Activated naive CD8-positive, alpha-beta T cell treated with anti-CD3 and anti-CD28 coated beads for 36 hours (primary cell): Measurements from ENCODE around the gene PNPLA1. TPM values are rescaled to one million over a fixed set of nuclear protein-coding genes. Genes with fewer than 3 reads are reported as not detected.

Source experiments
- DNase-seq: peaks from one replicate; pipeline ENCODE4 v3.0.0; 2021
- H3K27ac Mint-ChIP-seq: one replicate; pipeline ENCODE4 v1.8.0; 2022; ENCODE audit warnings: mild to moderate bottlenecking, moderate library complexity, mixed read lengths
- H3K27me3 Mint-ChIP-seq: one replicate; pipeline ENCODE4 v1.8.0; 2022; ENCODE audit warnings: mild to moderate bottlenecking, mixed read lengths
- H3K36me3 Mint-ChIP-seq: one replicate; pipeline ENCODE4 v1.8.0; 2021; ENCODE audit warnings: mild to moderate bottlenecking, mixed read lengths
- H3K4me1 Mint-ChIP-seq: one replicate; pipeline ENCODE4 v1.8.0; 2021; ENCODE audit warnings: mixed read lengths
- H3K4me3 Mint-ChIP-seq: one replicate; pipeline ENCODE4 v1.8.0; 2022; ENCODE audit warnings: mild to moderate bottlenecking, moderate library complexity, mixed read lengths
- H3K9me3 Mint-ChIP-seq: one replicate; pipeline ENCODE4 v1.8.0; 2022; ENCODE audit warnings: mixed read lengths
- total RNA-seq, 2 experiments: library from RNA; stranded (reverse); gene quantifications; one replicate each; pipeline ENCODE4 v1.2.3, GENCODE V29; 2021

The PNPLA1 gene
- total RNA-seq, 2 experiments from 2014 or later: not detected

DNA sequence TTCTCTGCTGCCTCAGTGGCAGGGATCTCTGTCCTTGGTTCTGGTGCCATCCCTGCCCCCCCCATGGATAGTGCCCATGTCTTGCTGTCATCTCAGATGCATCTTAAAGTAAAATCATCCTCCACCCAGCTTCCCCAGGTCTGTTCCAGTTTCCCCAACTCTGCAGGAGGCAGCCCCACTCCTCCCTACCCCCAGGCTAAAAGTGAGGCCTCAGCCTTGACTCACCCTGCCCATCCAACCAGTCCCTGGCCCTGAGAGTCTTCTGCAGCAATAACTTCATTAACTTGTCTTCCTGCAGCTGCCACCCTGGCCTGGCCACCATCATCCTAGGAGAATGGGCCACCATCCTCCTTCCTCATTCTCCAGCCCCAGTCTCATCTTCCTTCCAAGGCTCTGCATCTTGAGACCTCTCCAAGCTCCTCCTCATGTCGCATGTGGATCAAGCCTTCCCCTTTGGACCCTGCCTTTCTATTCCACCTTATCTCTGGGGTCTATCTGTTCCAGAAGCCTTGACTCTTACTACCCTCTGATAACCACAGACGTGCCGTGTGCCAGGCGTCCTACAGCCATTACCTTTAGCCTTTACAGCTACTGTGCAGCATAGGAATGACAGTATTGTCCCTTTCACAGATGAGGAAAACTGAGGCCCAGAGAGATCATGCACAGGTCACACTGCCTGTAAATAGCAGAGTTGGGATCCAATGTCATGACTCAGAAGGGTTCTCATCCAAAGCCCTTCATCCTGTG is 2.0 kb upstream of the PNPLA1 start:
- no peaks in the 10 kb centered on the region for H3K4me1 Mint-ChIP-seq
- H3K36me3 Mint-ChIP-seq: peaks cover 1% of the 10 kb centered on the region
- no peaks in the 10 kb centered on the region for H3K9me3 Mint-ChIP-seq
- no peak overlapping the region for H3K27ac Mint-ChIP-seq
- H3K27me3 Mint-ChIP-seq: no peaks in the 10 kb centered on the region
- no peak overlapping the region for H3K4me3 Mint-ChIP-seq
- DNase-seq: no peak

DNA sequence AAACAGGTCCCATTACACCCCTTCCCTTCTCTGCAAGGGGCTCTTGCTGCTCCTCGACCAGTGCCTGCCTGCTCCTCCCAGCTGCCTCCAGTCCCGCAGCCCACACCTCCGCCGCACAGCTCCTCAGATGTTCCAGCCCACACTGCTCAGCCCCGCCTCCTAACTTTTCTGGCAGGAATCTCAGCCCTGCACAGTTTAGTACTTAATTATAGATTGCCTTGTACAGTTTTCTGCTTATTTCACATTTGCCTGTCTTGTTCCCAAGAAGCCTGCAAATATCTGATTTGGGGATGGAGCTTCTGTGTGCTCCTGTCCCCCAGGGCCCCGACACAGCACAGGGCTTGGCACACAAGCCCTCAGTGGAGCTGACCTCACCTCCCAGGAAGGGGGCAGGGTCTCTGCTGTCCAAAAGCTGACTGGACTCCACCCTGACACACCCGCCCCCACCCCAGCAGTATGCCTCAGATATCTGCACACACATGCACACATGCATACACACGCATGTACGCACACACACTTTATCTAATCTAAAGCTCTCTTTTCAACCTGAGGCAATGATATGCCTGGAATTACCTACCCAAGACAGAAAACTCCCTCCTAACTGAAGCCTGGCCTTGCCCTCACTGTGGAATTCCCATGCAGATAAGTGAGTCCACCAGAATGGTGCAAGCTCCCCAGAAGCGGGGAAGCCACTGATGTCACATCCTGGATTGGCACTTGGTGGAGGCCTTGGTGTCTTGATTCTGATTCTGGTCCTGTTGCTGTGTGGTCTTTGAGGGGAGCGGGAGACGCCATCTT is 1.2 kb upstream of the PNPLA1 start:
- Mint-ChIP-seq H3K4me3 (no peak overlapping the region), H3K9me3 (no peaks in the 10 kb centered on the region), H3K27ac (no peak overlapping the region), H3K36me3 (peaks cover 1% of the 10 kb centered on the region), H3K27me3 (peaks cover 4% of the 10 kb centered on the region), H3K4me1 (no peaks in the 10 kb centered on the region)
- DNase-seq: no peak

DNA sequence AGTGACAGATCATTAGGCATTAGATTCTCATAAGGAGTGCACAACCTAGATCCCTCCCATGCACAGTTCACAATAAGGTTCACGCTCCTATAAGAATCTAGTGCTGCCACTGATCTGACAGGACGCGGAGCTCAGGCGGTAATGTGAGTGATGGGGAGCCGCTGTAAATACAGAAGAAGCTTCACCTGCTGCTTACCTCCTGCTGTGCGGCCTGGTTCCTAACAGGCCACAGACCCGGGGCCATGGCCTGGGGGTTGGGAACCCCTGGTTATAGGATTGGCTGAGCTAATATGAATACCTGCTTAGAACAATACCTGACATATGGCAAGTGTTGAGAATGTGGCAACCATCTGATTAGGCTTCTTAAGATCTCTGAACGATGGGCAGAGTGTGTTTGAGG is 2.4 kb downstream of the PNPLA1 start:
- DNase-seq: no peak
- no peak overlapping the region for H3K27ac Mint-ChIP-seq
- H3K4me3 Mint-ChIP-seq: no peak overlapping the region
- no peaks in the 10 kb centered on the region for H3K9me3 Mint-ChIP-seq
- H3K36me3 Mint-ChIP-seq: peaks cover 1% of the 10 kb centered on the region
- H3K27me3 Mint-ChIP-seq: peaks cover 4% of the 10 kb centered on the region
- no peaks in the 10 kb centered on the region for H3K4me1 Mint-ChIP-seq

DNA sequence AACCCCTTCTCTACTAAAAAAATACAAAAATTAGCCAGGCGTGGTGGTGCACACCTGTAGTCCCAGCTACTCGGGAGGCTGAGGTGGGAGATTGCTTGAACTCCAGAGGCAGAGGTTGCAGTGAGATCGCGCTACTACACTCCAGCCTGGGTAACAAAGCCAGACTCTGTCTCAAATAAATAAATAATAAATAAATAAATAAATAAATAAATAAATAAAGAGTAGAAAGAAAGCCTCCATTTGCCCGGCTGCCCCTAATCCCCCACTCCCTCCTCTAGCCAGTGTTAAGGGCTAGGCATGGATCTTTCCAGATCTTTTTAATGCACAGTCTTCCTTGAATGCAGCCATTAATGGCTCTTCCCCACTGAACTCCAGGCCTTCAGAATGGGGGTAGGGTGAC is 3.2 kb downstream of the PNPLA1 start:
- Mint-ChIP-seq H3K4me3 (no peak overlapping the region), H3K27me3 (peaks cover 4% of the 10 kb centered on the region), H3K27ac (no peak overlapping the region), H3K36me3 (peaks cover under 1% of the 10 kb centered on the region), H3K9me3 (no peaks in the 10 kb centered on the region), H3K4me1 (no peaks in the 10 kb centered on the region)
- DNase-seq: no peak

DNA sequence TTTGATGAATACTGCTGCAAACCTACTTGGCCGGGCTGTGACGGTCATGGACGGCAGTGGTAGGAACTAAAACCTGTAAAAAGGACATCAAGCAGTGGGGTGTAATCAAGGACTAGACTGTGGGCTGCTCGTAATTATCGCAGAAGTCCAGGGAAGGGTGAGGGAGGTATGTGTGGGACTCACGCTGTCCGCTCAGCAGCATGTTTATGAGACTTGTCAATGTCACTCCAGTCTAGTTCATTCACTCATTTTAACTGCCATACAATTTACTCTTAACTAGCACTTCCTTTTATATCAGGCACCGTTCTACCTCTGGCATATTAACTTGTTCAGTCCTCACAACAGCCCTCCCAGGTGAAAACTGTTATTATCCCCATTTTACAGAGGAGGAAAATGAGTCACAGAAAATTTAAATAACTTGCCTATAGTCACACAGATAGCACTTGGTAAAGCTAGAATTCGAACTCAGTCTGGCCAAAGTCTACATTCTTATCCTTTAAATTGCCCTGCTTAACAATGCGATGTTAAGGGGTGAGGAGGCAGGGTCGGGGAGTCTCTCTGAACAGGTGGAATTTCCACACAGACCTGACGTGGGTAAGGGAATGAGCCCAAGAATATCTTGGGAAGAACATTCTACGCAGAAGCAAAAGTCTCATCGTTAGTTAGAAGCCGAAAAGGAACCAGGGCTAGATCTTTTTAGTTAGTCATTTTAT is 4.1 kb downstream of the PNPLA1 start:
- H3K4me3 Mint-ChIP-seq: no peak overlapping the region
- H3K9me3 Mint-ChIP-seq: no peaks in the 10 kb centered on the region
- H3K27me3 Mint-ChIP-seq: peaks cover 4% of the 10 kb centered on the region
- no peaks in the 10 kb centered on the region for H3K36me3 Mint-ChIP-seq
- H3K4me1 Mint-ChIP-seq: no peaks in the 10 kb centered on the region
- no peak for DNase-seq
- H3K27ac Mint-ChIP-seq: no peak overlapping the region

DNA sequence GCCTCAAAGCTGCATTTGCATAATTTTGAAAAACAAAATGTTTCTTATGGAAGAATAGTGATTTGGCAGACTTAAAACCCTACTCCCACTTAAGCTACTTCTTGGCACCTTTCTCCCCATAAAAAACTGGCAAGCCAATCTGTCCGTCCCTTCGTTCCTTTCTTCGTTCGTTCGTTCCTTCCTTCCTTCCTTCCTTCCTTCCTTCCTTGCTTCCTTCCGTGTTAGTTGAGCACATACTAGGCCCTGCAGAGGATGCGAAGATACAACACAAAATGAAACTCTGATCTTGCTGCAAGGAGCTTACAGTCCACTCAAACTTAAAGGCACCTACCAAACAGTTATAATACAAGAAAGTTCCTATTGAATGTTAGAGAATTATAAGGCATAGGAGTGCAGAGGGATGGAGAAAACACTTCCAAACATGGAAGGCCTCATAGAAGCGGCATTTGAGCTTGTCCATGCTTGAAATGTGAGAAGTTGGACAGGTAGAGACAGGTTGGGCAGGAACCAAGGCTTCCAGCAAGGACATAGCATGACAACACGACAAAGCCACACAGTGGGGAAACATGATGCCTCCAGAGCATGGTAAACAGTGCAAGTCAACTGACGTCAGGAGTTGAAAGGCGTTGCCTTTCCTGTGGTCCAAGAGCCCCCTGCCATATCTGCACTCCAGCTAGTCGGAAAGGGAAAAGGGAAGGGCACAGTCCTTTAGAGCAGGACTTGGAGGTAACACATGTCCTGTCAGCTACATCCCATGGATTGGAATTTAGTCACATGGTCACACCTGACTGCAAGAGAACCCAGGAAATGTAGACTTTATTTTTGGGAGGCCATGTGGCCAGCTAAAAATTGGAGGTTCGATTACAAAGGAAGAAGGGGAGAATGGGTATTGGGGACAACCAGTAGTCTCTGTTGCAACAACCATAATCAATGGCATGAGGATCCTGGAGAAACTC is 7.0 kb downstream of the PNPLA1 start:
- Mint-ChIP-seq H3K4me3 (no peak overlapping the region), H3K36me3 (no peaks in the 10 kb centered on the region), H3K9me3 (no peaks in the 10 kb centered on the region), H3K27ac (no peak overlapping the region), H3K27me3 (peaks cover 19% of the 10 kb centered on the region), H3K4me1 (no peaks in the 10 kb centered on the region)
- no peak for DNase-seq

DNA sequence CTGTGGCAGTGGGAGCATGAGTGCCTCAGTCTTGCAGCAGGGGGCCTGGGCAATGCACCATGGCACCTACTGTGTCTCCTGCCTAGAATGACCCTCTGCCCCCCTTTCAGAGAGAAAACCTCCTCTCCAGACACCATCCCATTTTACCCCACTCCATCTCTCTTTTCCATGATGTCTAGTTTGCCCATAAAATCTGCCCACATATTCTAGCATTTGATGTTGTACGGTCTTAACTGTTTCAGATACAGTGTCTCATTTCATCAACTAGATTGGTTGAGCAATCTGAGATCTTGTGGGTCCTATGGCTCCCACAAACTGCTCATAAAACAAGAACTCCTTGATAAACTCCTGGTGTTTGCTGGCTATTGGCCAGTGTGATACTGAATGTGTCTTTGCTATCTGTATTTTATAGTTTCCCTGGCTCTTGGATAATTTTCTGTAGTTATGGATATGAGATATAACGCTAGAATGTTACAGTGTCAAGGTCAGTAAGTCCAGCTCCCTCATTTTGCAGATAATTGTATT is 8.1 kb downstream of the PNPLA1 start:
- Mint-ChIP-seq H3K27ac (no peak overlapping the region), H3K4me1 (no peaks in the 10 kb centered on the region), H3K4me3 (no peak overlapping the region), H3K27me3 (peaks cover 23% of the 10 kb centered on the region), H3K36me3 (no peaks in the 10 kb centered on the region), H3K9me3 (no peaks in the 10 kb centered on the region)
- DNase-seq: no peak

DNA sequence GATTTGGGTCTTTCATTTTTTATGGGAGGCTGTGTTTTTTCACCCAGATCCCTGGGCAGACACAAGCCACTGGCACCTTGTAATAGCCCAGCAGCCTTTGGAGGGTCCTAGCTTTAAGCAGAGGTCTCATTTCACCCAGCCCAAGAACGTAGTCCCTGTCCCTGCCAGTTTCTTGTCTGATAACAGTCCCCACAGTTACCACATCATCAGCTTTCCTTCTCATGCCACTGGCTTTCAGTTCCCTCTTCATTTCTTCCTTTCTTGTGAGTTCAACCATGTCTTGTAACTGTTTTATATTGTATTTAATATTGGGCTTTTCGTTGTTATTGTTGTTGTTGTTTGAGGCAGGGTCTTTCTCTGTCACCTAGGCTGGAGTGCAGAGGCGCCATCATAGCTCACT is 10.6 kb downstream of the PNPLA1 start:
- Mint-ChIP-seq H3K27me3 (peaks cover 43% of the 10 kb centered on the region), H3K36me3 (no peaks in the 10 kb centered on the region), H3K4me1 (no peaks in the 10 kb centered on the region), H3K4me3 (no peak overlapping the region), H3K27ac (no peak overlapping the region), H3K9me3 (no peaks in the 10 kb centered on the region)
- DNase-seq: no peak

DNA sequence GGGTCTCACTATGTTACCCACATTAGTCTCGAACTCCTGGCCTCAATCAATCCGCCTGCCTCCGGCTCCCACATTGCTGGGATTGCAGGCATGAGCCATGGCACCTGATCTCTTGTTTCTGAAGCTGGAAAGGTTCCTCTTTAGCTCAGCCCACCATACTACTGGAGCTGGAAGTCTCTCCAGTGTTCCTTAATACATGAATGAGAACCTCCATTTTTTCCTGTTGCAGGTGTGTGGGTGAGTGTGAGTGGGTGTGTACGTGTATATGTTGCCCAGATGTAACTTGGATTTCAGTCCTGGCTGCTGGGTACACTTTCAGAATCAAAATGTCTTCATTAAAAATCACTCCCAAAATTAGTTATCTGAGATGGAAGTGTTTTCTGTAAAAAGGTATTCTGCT is 11.1 kb downstream of the PNPLA1 start:
- peaks cover 49% of the 10 kb centered on the region for H3K27me3 Mint-ChIP-seq
- no peaks in the 10 kb centered on the region for H3K4me1 Mint-ChIP-seq

DNA sequence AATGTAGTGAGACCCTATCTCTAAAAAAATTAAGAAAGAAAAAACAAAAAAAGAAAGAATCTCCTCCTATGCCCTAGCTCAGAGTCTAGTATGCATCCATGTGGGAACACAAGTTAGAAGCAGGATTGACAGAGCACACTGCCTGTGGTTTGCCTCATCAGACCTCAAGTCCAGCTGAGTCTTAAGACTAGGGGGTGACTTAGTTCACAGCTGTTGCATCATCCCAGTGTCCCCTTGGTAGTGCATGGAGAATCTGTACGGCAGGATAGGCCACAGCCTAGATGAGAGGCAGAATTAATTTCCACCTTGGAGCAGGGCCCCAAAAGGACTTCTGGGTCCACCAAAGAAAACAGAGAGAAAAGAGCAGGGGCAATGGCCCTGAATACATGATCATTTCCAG is 13.7 kb downstream of the PNPLA1 start:
- no peak overlapping the region for H3K4me3 Mint-ChIP-seq
- DNase-seq: no peak
- H3K27ac Mint-ChIP-seq: no peak overlapping the region
- H3K9me3 Mint-ChIP-seq: no peaks in the 10 kb centered on the region
- H3K27me3 Mint-ChIP-seq: peaks cover 49% of the 10 kb centered on the region
- H3K4me1 Mint-ChIP-seq: peaks cover 5% of the 10 kb centered on the region
- H3K36me3 Mint-ChIP-seq: no peaks in the 10 kb centered on the region

More for the DNA sequence above, 11.1 kb downstream of the PNPLA1 start:
- no peak overlapping the region for H3K4me3 Mint-ChIP-seq
- no peaks in the 10 kb centered on the region for H3K36me3 Mint-ChIP-seq
- no peak for DNase-seq
- H3K9me3 Mint-ChIP-seq: no peaks in the 10 kb centered on the region
- H3K27ac Mint-ChIP-seq: no peak overlapping the region

DNA sequence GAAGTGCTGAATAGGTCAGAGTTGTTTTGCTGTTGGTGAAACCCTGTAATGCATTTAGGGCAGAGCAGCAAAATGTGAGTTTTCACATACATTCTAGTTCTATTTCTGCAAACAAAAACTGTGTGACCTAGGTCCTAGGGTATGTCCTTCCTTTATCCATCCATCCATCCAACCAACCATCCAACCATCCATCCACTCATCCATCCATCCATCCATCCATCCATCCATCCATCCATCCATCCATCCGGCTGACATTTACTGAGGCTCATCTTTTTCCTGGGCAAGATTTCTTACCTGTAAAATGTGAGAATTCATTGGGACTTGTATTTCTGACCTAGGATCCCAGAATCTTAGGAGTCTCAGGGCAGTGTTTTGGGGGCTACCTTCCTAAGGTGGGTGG is 14.5 kb downstream of the PNPLA1 start:
- H3K27me3 Mint-ChIP-seq: peaks cover 49% of the 10 kb centered on the region

DNA sequence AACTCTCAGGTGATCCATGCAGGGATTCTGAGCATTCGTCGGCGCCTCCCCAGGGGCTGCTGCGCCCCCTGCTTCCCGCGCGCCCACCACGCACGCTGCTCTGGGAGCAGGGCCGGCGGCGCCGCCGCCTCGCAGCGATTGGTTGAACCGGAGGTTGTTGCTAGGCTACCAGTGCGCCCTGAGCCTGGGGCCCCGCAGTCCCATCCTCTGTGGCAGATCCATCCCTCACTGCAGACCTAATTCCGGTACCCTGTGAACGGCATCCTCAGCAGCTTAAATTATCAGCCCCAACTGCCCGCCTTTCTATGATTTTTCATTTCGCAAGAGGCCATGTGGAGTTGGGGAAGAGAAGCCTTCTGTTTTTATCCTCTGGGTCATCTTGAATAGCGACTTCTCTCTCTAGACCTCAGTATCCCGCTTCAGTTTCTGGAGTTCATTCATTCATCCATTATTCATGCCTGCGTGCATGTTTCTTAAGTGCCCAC is 15.4 kb downstream of the PNPLA1 start:
- H3K27ac Mint-ChIP-seq: no peak overlapping the region
- H3K9me3 Mint-ChIP-seq: no peaks in the 10 kb centered on the region
- no peak overlapping the region for H3K4me3 Mint-ChIP-seq
- peaks cover 42% of the 10 kb centered on the region for H3K27me3 Mint-ChIP-seq
- no peaks in the 10 kb centered on the region for H3K36me3 Mint-ChIP-seq
- DNase-seq: peak; percentile 10
- H3K4me1 Mint-ChIP-seq: peaks cover 5% of the 10 kb centered on the region

More for the DNA sequence above, 14.5 kb downstream of the PNPLA1 start:
- H3K9me3 Mint-ChIP-seq: no peaks in the 10 kb centered on the region
- H3K36me3 Mint-ChIP-seq: no peaks in the 10 kb centered on the region
- no peak overlapping the region for H3K4me3 Mint-ChIP-seq
- H3K27ac Mint-ChIP-seq: no peak overlapping the region
- peaks cover 5% of the 10 kb centered on the region for H3K4me1 Mint-ChIP-seq
- DNase-seq: no peak

DNA sequence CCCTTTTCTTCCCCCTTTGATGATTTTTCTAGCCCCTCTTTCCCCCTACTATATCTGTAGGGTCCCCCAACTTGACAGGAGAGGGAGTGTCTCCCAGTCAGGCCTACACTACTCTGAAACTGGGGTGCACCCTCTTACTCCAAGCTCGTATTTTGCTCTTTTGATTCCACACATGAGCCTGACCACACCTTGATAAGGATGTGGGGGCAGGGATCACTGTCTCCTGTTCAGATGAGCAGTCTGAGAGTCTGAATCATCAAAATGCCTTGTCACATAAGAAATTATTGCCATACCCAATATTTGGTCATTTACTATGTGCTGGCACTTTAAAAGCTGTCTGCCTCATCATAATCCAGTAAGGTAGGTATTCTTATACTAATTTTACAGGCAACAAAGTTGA is 15.9 kb downstream of the PNPLA1 start:
- Mint-ChIP-seq H3K36me3 (no peaks in the 10 kb centered on the region), H3K4me3 (no peak overlapping the region), H3K4me1 (peaks cover 5% of the 10 kb centered on the region), H3K27me3 (peaks cover 42% of the 10 kb centered on the region), H3K9me3 (no peaks in the 10 kb centered on the region), H3K27ac (no peak overlapping the region)
- DNase-seq: no peak

DNA sequence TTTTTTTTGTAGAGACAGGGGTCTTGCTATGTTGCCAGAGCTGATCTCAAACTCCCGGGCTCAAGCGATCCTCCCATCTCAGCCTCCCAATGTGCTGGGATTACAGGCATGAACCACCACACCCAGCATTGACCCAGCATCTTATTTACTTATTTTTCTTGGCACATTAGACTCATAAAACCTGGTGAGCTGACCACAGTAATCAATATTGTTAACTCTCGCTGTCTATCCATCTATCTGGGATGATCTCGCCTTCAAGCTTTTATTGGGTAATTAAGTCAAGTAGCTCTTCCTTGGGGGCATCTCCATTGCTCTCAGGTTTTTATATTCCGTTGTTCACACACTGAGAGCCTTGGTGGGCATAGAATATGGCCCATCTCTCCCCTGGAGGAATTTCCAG is 17.0 kb downstream of the PNPLA1 start:
- H3K36me3 Mint-ChIP-seq: no peaks in the 10 kb centered on the region
- no peak for DNase-seq
- peaks cover 34% of the 10 kb centered on the region for H3K27me3 Mint-ChIP-seq
- H3K27ac Mint-ChIP-seq: no peak overlapping the region
- H3K4me3 Mint-ChIP-seq: no peak overlapping the region
- H3K9me3 Mint-ChIP-seq: no peaks in the 10 kb centered on the region
- peaks cover 5% of the 10 kb centered on the region for H3K4me1 Mint-ChIP-seq
